Neural cell (in vitro differentiated cells): Measurements from ENCODE around the gene CHRM5. TPM values are rescaled to one million over a fixed set of nuclear protein-coding genes. Genes with fewer than 3 reads are reported as not detected.

ENCODE experiments used
- H2AFZ ChIP-seq: fragments of 200-600, 300-800 bp; sonication (generic), shearing (Covaris generic); 2 replicates; pipeline ENCODE4 v1.6.0; 2014; ENCODE audit warnings: low read depth, mild to moderate bottlenecking, antibody characterized with exemption, low read length, moderate library complexity
- H3F3A ChIP-seq: fragments of 200-600 bp; shearing (Covaris generic); 2 replicates; pipeline ENCODE4 v1.6.1; 2016; ENCODE audit warnings: mild to moderate bottlenecking, moderate library complexity, mixed read lengths, antibody characterized with exemption, low read length; ENCODE audit not compliant: insufficient read depth, poor library complexity, severe bottlenecking
- H3K27ac ChIP-seq: fragments of 200-600, 300-800 bp; sonication (generic), shearing (Covaris generic); 2 replicates; pipeline ENCODE4 v1.5.1; 2014; ENCODE audit warnings: mild to moderate bottlenecking, low read length, moderate library complexity
- H3K27me3 ChIP-seq: fragments of 300-800, 200-600 bp; sonication (generic), shearing (Covaris generic); 2 replicates; pipeline ENCODE4 v1.6.0; 2014; ENCODE audit warnings: mild to moderate bottlenecking, low read depth, low read length, moderate library complexity; ENCODE audit not compliant: insufficient read depth
- H3K36me3 ChIP-seq: fragments of 300-800, 200-600 bp; sonication (generic), shearing (Covaris generic); 2 replicates; pipeline ENCODE4 v1.5.1; 2014; ENCODE audit warnings: mild to moderate bottlenecking, antibody characterized with exemption, low read length, moderate library complexity; ENCODE audit not compliant: insufficient read depth
- H3K4me2 ChIP-seq: fragments of 300-800, 200-600 bp; sonication (generic), shearing (Covaris generic); 2 replicates; pipeline ENCODE4 v1.6.0; 2014; ENCODE audit warnings: mild to moderate bottlenecking, low read length
- H3K4me3 ChIP-seq: fragments of 300-800, 200-600 bp; sonication (generic), shearing (Covaris generic); 2 replicates; pipeline ENCODE4 v1.5.1; 2014; ENCODE audit warnings: mild to moderate bottlenecking, low read length, moderate library complexity
- H3K79me2 ChIP-seq: fragments of 200-600 bp; shearing (Covaris generic); replicated peaks from 2 replicates; pipeline ENCODE4 v1.6.0; 2014; ENCODE audit warnings: mild to moderate bottlenecking, low read length, moderate library complexity; ENCODE audit not compliant: insufficient read depth
- H3K9ac ChIP-seq: fragments of 300-800, 200-600 bp; sonication (generic), shearing (Covaris generic); 2 replicates; pipeline ENCODE4 v1.6.1; 2016; ENCODE audit warnings: mild to moderate bottlenecking, low read length, mixed read lengths
- H3K9me2 ChIP-seq: fragments of 200-600 bp; shearing (Covaris generic); 2 replicates; pipeline ENCODE4 v1.6.1; 2016; ENCODE audit warnings: mild to moderate bottlenecking, low read length, mixed read lengths; ENCODE audit not compliant: insufficient read depth
- H3K9me3 ChIP-seq: fragments of 200-600, 300-800 bp; sonication (generic), shearing (Covaris generic); 2 replicates; pipeline ENCODE4 v1.6.1; 2016; ENCODE audit warnings: mild to moderate bottlenecking, mixed run types, low read length, moderate library complexity, mixed read lengths
- H4K20me1 ChIP-seq: fragments of 200-600 bp; shearing (Covaris generic); 2 replicates; pipeline ENCODE4 v1.6.1; 2016; ENCODE audit warnings: mild to moderate bottlenecking, mixed run types; ENCODE audit not compliant: insufficient read depth
- EP300 ChIP-seq: fragments of 450-650 bp; conservative IDR thresholded peaks from 2 replicates; pipeline ENCODE4 v1.6.1; 2014; ENCODE audit warnings: antibody characterized with exemption, mild to moderate bottlenecking, moderate library complexity; ENCODE audit not compliant: poor library complexity, severe bottlenecking
- EZH2 ChIP-seq: fragments of 200-600, 300-800 bp; shearing (Covaris generic), sonication (generic); IDR thresholded peaks from 2 replicates; pipeline ENCODE4 v1.6.1; 2014; ENCODE audit warnings: antibody characterized with exemption, low read length, borderline replicate concordance, mild to moderate bottlenecking; ENCODE audit not compliant: insufficient read depth, poor library complexity, severe bottlenecking
- MXI1 ChIP-seq: fragments of 450-650 bp; conservative IDR thresholded peaks from 2 replicates; pipeline ENCODE4 v1.6.1; 2014; ENCODE audit warnings: antibody characterized with exemption, mild to moderate bottlenecking; ENCODE audit not compliant: poor library complexity, severe bottlenecking
- POLR2AphosphoS5 ChIP-seq: IDR thresholded peaks from 2 replicates; pipeline ENCODE4 v1.6.1; 2012
- RAD21 ChIP-seq: fragments of 450-650 bp; conservative IDR thresholded peaks from 2 replicates; pipeline ENCODE4 v1.6.1; 2014; ENCODE audit warnings: antibody characterized with exemption, mild to moderate bottlenecking, moderate library complexity
- SMC3 ChIP-seq: fragments of 450-650 bp; conservative IDR thresholded peaks from 2 replicates; pipeline ENCODE4 v1.6.1; 2014; ENCODE audit warnings: antibody characterized with exemption, mild to moderate bottlenecking, moderate library complexity; ENCODE audit not compliant: poor library complexity
- TAF1 ChIP-seq: IDR thresholded peaks from 2 replicates; pipeline ENCODE4 v1.6.1; 2012; ENCODE audit warnings: low read depth
- polyA plus RNA-seq: library from polyadenylated mRNA; depleted of rRNA; stranded (reverse); fragments of >200 nt; gene quantifications from 2 replicates; pipeline ENCODE4 v1.2.3, GENCODE V29; 2014
- TF ChIP-seq, protein P1 (sequence below): fragments of 450-650 bp; IDR thresholded peaks from 2 replicates; pipeline ENCODE4 v1.5.1; 2014; ENCODE audit warnings: antibody characterized with exemption, mild to moderate bottlenecking, moderate library complexity; ENCODE audit not compliant: poor library complexity, severe bottlenecking
- TF ChIP-seq, protein P2 (sequence below): IDR thresholded peaks from 2 replicates; pipeline ENCODE4 v1.6.1; 2012; ENCODE audit warnings: borderline replicate concordance

The CHRM5 gene
- polyA plus RNA-seq, 1 donor from 2014 or later: 3.9 TPM

DNA sequence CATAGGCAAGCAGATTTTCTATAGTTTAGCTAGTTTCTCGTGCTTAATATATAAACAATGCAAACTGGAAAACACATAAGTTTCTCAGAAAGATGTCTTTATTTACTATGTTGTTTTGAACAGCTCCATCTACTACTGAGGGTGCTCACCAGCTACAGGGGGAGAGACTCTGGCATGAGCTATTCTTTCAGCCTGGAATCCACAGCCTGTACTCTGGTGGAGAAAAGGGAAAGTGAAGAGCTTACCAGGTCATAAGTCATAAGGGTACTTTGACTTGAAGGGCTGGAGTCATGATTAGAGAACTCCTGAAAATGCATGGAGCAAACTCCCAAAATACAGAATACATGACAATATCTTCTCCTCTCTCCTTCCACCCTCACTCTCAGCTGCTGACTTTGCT lies 75.1 kb downstream of the CHRM5 start:
- Histone ChIP-seq H3K9me3 (no peaks in the 10 kb centered on the region), H3K4me3 (no peak overlapping the region), H3K36me3 (no peaks in the 10 kb centered on the region), H3K9ac (no peak overlapping the region), H3K4me2 (no peak overlapping the region), H3K79me2 (no peaks in the 10 kb centered on the region), H3K9me2 (no peaks in the 10 kb centered on the region), H4K20me1 (no peaks in the 10 kb centered on the region), H3F3A (no peaks in the 10 kb centered on the region), H3K27me3 (no peaks in the 10 kb centered on the region), H2AFZ (no peak overlapping the region), H3K27ac (no peak overlapping the region)
- TF ChIP-seq RAD21: no peak
- TF ChIP-seq EP300: no peak
- TF ChIP-seq, protein P1, sequence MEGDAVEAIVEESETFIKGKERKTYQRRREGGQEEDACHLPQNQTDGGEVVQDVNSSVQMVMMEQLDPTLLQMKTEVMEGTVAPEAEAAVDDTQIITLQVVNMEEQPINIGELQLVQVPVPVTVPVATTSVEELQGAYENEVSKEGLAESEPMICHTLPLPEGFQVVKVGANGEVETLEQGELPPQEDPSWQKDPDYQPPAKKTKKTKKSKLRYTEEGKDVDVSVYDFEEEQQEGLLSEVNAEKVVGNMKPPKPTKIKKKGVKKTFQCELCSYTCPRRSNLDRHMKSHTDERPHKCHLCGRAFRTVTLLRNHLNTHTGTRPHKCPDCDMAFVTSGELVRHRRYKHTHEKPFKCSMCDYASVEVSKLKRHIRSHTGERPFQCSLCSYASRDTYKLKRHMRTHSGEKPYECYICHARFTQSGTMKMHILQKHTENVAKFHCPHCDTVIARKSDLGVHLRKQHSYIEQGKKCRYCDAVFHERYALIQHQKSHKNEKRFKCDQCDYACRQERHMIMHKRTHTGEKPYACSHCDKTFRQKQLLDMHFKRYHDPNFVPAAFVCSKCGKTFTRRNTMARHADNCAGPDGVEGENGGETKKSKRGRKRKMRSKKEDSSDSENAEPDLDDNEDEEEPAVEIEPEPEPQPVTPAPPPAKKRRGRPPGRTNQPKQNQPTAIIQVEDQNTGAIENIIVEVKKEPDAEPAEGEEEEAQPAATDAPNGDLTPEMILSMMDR: no peak
- no peak for TF ChIP-seq EZH2
- TF ChIP-seq TAF1: no peak
- TF ChIP-seq SMC3: no peak
- TF ChIP-seq MXI1: no peak
- TF ChIP-seq, protein P2, sequence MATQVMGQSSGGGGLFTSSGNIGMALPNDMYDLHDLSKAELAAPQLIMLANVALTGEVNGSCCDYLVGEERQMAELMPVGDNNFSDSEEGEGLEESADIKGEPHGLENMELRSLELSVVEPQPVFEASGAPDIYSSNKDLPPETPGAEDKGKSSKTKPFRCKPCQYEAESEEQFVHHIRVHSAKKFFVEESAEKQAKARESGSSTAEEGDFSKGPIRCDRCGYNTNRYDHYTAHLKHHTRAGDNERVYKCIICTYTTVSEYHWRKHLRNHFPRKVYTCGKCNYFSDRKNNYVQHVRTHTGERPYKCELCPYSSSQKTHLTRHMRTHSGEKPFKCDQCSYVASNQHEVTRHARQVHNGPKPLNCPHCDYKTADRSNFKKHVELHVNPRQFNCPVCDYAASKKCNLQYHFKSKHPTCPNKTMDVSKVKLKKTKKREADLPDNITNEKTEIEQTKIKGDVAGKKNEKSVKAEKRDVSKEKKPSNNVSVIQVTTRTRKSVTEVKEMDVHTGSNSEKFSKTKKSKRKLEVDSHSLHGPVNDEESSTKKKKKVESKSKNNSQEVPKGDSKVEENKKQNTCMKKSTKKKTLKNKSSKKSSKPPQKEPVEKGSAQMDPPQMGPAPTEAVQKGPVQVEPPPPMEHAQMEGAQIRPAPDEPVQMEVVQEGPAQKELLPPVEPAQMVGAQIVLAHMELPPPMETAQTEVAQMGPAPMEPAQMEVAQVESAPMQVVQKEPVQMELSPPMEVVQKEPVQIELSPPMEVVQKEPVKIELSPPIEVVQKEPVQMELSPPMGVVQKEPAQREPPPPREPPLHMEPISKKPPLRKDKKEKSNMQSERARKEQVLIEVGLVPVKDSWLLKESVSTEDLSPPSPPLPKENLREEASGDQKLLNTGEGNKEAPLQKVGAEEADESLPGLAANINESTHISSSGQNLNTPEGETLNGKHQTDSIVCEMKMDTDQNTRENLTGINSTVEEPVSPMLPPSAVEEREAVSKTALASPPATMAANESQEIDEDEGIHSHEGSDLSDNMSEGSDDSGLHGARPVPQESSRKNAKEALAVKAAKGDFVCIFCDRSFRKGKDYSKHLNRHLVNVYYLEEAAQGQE: no peak
- TF ChIP-seq POLR2AphosphoS5: no peak

DNA sequence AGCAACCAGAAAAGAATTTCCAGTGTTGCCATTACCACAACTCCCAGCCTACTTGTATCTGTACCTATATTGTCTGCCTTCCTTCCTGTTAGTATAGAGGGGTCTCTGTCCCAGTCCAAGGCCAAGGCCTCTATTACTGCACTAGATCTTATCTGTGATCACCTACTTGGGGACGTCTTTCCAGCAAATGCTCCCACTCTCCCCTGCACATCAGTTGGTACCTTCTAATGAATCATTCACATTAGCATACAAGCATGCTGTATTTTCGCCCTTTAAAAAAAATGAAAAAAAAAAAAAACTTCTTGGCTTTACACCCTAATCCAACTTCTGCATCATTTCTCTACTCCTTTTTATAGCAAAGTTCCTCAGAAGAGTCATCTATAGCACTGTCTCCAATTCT lies 75.5 kb downstream of the CHRM5 start:
- Histone ChIP-seq H3K79me2 (no peaks in the 10 kb centered on the region), H3K4me3 (no peak overlapping the region), H3K36me3 (no peaks in the 10 kb centered on the region), H3K9ac (no peak overlapping the region), H3K27ac (no peak overlapping the region), H3F3A (no peaks in the 10 kb centered on the region), H3K9me2 (no peaks in the 10 kb centered on the region), H3K27me3 (no peaks in the 10 kb centered on the region), H2AFZ (no peak overlapping the region), H3K4me2 (no peak overlapping the region), H4K20me1 (no peaks in the 10 kb centered on the region), H3K9me3 (no peaks in the 10 kb centered on the region)
- TF ChIP-seq SMC3 (no peak), RAD21 (no peak), EP300 (no peak), POLR2AphosphoS5 (no peak), EZH2 (no peak), MXI1 (no peak), TAF1 (no peak)
